Effector CD8-positive, alpha-beta T cell (primary cell): ENCODE measurements around the gene LDB2.

Experiments used
- DNase-seq: peaks from one replicate; lab custom pipeline; 2025; lab: John Stamatoyannopoulos, UW

Gene LDB2

DNA sequence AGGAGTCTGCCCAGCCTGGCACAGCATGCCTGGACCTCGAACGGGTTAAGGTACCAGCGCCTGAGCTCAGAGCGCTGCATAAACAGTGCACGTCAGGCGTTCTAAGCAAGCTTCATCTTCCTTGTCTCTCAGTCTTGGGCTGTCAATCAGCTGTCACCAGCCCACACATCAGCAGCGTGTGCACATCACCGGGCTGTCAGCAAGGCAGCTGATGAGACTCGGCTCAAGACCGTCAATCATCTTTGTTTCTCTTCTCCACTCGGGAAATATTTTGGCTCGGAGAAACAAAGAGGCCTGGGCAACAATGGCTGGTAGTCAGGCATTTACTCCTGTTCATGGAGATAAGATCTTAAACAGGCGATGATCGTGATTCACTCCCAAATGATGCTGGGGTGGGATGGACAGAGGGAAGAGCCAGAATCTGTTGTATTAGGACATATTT lies 141.3 kb downstream of the LDB2 start:
- DNase-seq = no peak

DNA sequence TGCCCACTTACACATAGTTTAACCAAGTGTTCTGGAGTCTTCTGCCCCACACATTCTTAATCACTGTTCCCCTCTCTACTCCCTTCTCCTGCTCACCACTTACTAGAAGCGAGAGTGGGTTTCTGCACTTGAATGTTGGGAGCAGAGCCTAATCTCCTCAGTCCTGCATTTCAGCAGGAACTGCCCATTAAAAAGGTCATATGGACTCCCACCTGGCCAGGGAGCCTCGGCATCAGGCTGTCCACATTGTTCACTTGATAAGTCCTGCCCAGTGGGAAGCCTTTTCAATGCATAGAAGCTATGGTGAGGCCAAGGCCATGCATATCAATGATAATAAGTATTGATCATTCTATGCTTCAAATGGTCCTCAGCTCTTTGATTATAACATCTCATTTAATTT lies 144.3 kb downstream of the LDB2 start:
- no peak for DNase-seq

DNA sequence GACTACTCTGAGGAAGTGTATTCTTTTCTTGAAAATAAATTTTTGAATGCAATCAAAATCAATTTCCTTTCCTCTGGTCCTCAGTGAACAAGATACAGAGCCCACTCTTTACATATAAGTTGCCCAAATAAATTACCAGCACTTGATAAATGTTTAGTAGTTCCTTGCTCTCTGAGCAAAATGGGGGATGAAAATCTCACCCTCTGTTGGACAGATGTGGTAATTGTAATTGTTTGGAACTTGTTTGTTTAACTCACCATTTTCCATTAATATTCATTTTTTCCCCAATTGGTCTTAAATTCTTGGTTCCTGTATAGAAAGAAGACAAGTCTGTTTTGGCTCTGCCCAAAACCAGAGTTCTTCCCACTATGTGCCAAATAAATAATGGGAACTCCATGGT lies 146.3 kb downstream of the LDB2 start:
- DNase-seq = no peak

DNA sequence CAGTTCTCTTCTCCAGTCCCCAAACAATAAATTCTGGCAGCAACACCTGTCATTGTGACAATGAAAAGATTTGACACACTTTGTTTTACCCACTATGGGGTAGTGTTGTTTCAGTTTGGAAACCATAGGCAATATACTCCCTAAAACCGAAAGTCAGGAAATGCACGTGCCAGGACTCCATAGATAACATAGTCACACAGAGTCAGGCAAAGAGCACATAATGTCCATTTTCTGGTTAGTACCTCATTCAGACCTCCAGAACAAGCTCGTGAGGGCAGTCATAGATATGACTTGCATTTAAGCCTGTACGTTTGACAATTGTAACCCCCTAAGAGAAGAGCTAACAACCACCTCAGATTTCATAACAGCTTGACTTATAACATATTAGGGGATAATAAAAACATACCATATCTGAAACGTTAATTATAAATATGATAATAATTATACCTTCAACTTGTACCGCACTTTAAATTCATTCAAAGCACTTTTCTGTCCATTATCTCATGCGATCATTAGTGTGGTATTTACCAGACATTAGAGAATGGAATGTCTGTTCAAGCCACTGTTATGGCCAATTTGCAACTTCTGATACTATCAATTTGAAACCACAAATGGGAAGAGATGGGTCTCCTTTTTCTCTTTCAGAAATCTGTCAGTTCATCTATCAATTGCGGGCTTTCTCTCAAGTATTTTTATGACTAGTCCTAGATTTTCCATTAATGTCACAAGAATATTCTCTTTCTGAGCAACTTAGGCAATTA lies 147.4 kb downstream of the LDB2 start:
- no peak for DNase-seq

DNA sequence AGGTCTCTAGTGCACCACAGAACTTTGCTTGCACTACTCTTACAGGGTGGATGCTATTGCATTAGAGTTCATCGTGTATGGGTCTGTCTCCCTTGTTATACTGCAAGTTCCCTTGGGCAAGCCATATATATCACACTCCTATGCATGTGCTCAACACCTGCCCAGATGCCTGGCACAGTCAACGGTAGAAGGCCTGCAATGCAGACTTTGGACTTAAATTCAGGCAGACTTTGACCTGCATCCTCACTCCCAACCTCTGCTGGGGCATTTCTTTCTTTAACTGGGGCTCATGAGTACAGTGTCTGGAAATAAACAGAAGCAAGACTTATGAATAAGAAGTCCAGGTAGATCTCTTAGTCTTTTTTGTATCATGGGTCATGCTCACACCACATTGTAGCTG lies 148.2 kb downstream of the LDB2 start:
- no peak for DNase-seq

DNA sequence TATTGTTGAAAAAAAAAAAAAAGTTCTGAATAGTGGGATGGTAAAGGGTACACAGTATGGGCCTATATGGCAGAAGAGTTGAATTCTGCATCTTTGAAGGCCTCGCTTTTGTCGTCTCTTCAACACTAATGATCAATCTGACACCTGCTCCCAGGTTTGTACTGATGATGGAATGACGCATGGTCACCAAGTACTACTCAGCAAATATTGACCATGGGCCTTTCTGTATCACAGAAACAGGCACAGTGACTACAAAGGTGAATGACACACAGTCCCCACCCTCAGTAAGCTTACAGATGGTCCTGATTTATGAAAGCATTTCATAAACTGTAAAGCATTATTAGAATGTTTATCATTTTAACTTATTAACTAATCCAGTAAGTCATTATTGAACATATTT lies 152.6 kb downstream of the LDB2 start:
- no peak for DNase-seq

DNA sequence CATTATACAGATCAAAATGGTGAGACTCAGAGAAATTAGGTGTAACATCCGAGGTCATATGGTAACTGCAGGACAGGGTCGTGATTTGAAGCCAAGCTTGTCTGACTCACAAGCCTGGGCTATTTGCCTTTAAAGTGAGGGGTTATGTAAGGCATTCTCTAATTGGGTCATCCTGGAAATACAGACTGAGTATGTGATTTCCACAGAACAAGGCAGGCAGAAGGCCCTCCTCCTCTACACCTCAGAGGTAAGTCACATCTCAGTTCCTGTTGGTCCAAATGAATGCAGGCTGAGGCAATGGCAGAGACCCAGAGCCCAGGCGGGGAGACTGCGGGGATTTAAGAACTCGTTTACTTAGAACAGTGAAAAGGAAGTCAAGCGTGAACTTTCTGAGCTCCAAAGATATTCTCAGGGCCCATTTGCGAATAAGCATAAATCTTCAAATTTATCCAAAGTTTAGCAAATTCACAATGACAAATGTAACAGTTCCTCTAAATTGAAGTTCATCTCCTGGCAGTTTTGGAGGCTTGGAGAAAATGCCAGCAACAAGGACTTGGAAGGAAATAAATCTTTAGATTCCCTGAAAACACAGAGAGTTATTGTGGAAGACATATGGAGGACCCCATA lies 153.3 kb downstream of the LDB2 start:
- DNase-seq = no peak

DNA sequence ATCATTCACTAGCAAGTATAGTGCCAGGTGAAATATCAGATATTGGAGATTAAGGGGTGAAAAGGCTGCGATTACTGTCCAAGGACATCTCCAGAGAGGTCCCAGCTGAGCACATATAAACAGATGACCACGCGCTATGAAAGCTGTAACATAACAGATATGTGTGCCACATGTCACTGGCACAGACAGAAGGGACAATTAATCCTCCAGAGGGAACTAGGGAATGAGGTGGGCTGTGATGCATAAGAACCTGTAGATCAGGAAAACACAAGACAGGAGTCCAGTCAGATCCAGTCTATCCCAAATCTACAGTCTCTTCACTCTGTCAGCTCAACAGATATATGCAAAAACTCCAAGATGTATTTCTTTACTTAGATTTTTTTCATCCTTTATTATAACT lies 157.2 kb downstream of the LDB2 start:
- no peak for DNase-seq

DNA sequence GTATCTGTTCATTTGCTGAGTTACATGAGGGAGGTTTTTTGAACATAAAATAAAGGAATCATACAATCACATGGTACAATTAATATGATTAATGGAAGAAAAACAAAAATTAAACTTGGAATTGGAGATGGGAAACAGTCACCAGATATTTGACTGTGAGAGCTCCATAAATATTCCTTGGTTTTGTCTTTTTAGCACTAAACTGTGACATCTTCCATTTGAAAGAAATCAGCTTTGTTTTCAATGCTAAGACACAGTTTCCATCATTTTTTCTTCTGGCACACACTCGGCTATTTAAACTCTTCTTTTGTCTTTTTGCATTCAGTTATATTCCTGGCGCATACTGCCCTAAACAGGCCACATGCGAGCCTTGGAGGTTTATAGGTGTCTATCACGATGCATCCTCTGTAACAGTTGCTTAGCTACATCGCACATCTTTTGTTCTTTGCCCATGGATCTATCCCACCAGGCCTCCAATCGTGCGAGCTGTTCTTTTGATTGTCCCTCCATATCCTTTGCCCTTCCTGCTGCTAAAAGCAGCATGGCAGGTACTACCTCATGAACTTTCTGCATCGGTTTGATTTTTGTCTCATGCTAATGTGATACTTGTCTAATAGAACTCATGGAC lies 158.3 kb downstream of the LDB2 start:
- no peak for DNase-seq

DNA sequence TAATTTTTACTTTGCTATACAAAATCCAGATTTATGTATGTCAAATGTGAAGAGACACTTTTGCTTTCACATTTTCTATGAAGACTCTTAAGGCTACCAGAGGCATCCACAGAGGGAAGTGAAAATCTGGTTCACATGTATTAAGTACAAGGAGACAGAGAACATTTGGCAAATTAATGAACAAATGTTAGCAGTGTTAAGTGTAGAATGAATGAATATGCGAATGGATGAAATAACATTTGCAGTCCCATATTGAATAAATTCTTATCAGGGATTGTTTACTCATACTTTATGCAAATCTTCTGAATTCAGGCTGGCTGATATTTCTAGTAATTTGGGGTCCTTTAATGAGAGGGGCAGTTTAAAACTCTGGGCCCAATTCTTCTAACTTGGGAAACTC lies 159.9 kb downstream of the LDB2 start:
- no peak for DNase-seq

DNA sequence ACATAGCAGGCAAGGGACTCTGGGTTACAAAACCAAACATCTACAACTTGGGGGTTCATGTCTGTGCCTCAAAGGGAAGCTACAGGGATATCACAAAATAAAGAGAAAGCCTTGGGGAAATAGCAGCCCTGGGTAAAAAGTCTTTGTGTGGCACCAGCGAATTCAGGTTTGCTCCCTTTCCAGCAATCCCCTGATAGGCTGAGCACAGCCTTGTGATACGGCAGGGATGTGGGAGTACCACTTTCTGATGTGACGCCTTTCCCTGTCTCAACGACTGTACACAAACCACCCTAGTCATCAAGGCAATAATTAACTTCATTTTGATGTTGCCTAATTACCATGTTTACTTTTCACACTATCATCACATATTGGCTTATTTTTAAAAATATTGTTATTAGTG lies 164.9 kb downstream of the LDB2 start:
- no peak for DNase-seq

DNA sequence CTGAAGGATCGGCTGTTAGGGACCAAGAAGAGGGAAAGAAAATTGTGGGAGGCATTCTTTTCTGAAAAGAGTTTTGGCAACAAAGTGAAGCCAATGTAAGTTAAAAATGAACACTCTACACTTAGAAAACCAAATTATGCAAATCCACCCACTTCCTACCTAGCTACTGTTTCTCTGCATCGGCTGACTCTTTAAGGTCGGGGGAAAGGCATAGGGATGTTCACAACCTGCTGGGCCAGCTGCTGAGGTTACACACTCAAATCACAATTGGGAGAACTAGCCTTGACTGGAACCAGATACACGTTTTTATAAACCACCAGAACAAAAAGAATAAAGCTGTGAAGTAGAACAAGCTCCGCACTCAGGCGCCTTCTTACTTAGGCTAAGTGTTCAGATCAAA lies 165.7 kb downstream of the LDB2 start:
- no peak for DNase-seq

DNA sequence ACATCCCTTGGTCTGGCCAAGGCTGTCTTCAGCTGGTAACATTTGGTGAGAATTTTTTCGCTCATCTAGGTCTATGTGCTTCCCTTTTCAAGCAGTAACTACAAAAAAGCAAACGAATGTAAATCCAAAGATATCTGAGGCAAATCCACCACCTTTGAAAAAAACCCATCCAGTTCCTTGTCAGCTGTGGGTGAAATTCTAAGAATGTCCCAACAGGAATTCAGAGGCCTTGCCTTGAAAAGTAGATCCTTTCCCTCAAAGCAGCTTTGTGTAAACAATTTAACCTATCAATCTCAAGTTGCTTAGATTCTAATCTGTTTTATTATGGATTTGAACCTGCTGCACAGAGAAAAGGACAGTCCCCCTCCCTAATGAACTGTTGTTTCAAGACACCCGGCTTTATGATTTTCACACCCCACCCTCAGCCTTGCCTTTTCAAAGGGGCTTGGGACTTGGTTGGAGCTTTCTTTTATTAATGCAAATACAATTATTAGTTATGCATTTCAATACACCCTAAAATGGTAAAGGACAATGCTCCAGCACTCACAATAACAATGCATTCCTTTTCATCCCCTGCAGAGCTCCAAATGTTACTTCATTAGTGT lies 166.6 kb downstream of the LDB2 start:
- DNase-seq = no peak

DNA sequence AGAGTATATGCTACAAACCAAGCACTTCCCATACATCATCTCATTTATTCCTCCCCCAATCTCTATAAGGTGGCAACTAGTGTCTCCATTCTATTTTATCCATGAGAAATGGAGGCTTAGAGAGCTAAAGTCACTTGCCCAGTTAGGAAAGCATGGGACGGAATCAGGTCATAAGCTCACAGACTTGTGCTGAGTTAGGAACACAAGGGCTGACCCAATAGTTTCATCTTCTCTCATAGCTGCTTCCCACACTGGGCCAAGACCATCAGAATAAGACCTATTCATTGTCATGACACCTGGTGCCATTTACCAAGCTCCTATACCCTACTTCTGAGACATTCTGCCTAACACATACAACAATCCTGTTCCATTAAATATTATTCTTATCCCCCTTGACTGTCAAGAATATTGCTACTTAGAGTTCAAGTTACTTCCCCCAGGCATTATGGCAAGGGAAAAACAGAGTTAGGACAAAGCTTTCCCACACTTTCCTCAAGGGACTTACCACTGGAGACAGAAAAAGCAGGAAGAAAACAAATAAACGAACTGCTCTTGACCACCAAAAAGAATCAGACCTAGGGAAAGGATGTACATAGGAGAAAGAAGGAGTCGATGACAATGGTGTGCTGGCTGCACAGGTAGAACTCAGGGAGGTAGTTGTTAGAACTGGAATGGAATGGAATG lies 167.8 kb downstream of the LDB2 start:
- DNase-seq = no peak

DNA sequence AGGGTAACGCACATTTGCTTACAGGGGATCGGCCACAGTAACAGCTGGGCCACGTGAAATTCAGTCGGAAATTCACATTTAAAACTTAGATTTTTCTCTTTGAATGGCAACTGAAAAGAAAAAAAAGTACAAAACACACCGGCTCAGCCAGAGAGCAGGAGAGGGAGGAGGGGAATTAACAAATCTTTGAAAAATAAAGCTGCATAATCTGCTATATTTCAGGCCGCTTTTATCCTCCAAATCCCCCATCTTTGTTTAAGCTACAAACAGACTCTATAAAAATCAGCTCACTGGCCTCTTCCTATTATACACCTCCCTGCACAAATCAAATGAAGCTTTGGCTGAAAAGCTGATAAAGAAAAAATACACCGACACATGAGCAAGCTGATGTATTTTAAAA lies 169.1 kb downstream of the LDB2 start:
- DNase-seq = no peak

DNA sequence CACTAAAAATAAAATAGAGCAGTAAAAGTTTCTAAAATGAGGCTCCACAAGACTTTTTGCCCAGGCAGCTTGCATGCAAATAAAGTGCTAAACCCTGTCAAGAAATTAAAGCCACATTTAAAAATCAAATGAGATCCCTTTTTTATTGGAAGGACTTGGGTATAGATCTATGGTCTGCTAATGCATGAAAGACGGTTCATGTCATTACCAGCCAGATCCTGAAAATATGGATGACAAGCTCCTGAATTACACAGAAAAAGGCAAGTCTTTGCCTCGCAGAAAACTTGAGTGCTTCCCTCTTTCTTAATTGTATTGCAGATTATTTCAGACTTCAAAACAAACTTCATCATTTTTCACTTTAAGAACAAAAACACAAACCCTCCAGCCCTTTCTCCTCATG lies 169.6 kb downstream of the LDB2 start:
- no peak for DNase-seq

DNA sequence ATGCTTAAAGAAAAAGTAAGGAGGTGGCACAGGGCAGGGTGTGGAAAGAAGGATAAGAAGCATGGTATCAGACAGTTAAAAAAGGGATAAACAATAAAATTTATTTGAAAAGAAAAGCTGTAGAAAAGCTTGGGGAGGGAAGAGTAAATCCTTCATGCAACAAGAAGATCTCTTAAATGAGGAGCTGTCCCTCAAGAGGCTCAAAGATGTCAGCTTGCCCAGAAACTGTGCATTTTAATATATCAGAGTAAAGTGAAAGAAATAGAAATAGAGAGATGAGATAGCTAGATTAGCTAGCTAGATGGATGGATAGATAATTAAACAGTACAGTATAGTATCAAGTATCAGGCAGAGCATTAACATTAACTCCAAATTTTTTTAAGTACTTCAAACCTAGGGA lies 170.3 kb downstream of the LDB2 start:
- no peak for DNase-seq

DNA sequence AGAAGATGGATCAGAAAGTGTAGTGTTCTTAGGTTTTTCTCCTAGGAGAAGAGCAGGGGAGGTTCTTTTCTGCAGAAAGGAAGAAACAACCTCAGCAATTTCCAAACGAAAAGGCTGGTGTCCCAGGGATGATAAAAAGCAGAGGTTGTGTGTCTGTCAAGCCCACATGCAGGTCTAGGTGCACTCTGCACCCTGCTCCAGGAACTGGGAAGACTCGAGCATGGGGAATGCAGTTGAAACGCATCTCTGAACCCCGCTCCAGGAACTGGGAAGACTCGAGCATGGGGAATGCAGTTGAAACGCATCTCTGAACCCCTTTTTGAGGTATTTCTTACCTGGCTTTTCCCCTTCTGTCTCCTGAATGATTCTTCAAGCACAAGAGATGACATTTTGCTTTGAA lies 171.2 kb downstream of the LDB2 start:
- DNase-seq = no peak

DNA sequence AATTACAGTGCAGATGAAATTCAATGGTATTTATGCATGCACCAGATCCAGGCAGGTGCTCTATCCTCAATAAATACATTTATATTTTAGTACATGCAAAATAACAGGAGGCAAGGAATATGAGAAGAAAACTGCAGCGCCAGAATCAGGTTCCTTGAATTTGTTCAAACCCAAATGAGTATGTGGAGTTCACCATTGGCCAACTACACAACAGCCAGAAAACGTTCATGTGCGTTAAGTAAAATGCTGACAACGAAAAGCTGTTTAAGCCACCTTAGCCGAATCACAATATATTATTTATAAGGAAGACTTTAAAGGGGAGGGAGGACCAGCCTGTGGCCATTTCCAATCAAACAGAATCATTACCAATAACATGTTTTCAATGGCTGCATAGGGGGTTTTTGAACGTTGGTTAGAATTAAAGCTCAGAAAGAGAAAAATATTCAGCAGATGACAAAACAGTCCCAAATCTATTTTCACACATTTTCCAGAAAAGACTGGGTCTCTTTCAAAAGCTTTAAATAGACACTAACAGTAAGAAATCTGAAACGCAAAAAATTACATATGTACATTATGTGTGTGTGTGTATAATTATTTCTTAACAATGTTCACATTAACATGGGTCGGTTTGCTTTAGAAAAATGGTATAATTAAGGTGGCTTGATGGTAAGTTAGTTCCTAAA lies 171.9 kb downstream of the LDB2 start:
- DNase-seq = no peak

DNA sequence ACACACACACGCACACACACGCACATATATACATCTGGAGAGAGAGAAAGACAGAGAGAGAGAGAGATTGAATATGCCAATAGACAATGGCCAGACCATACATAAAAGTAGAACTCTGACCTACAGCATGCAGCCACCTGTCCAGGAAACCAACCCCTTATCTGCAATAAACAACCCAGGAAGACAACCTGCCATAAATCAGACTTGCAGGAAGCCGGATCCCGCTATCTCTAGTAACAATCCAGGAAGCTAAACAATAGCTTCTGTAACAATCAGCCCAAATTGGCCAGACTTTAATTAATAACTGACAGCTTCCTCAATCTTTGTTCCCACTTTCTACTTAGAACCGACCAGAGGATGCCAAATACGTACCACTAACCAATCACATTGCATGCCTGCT lies 173.2 kb downstream of the LDB2 start:
- no peak for DNase-seq

DNA sequence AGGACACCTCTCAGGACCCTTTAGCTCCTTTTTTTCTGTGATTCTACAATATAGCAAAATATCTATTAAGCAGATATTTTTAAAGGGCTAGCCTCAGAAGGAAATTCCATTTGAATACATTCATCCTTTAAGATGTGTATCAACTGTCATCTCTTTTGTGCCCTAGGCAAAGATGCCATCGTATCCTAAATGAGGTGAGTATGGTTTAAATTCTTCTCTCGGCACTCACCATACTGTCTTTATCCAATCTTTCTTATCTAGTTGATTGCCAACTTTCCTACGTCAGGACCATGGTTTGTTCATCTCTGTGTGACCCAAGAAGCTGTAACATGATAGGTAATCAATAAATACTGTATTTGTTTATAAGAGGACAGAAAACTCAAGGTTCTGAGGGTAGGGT lies 176.0 kb downstream of the LDB2 start:
- no peak for DNase-seq
